Prostate gland (tissue), 2 donors: ENCODE measurements around the gene SAMD8. TPM values are rescaled to one million over a fixed set of nuclear protein-coding genes. Genes with fewer than 3 reads are reported as not detected.
A peak's percentile ranks its signal among the peaks of the same experiment; 100 is the strongest.

Experiments used
- DNase-seq: peaks from one replicate; pipeline ENCODE4 v3.0.0-alpha.2; 2019; ENCODE audit warnings: low spot score
- H3K27ac ChIP-seq, 2 donors: fragments of 200-600 bp; sonication (generic); 2 replicates each; pipeline ENCODE4 v1.5.1; 2017 to 2019
- H3K27me3 ChIP-seq: fragments of 200-600 bp; sonication (generic); replicated peaks from 2 replicates; pipeline ENCODE4 v1.5.1; 2019; ENCODE audit not compliant: insufficient read depth
- H3K36me3 ChIP-seq, 2 donors: fragments of 200-600 bp; sonication (generic); 1 replicate in 1 of 2; 2 replicates in 1 of 2; pipeline versions ENCODE4 v1.5.1 to v1.8.1; 2017 to 2019
- H3K4me1 ChIP-seq: fragments of 200-600 bp; sonication (generic); replicated peaks from 2 replicates; pipeline ENCODE4 v1.5.1; 2019
- H3K4me3 ChIP-seq, 2 donors: fragments of 200-600 bp; sonication (generic); 2 replicates each; pipeline ENCODE4 v1.5.1; 2017 to 2019
- H3K9me3 ChIP-seq: fragments of 200-600 bp; sonication (generic); 2 replicates; pipeline ENCODE4 v1.5.1; 2017
- CTCF ChIP-seq, 4 experiments: fragments of 200-600 bp in 2 of 4; fragments of 450-650 bp in 2 of 4; sonication (generic) in 2 of 4; IDR thresholded peaks; 1 replicate in 3 of 4; 2 replicates in 1 of 4; pipeline ENCODE4 v1.5.1; 2016 to 2019; ENCODE audit warnings: antibody characterized with exemption in 4 of 4, mild to moderate bottlenecking in 2 of 4, moderate library complexity in 2 of 4
- POLR2A ChIP-seq: fragments of 450-650 bp; IDR thresholded peaks from one replicate; pipeline ENCODE4 v1.6.1; 2016; ENCODE audit warnings: antibody characterized with exemption, mild to moderate bottlenecking
- POLR2AphosphoS5 ChIP-seq: sonication (generic); formaldehyde crosslinking; IDR thresholded peaks from one replicate; pipeline ENCODE4 v1.6.1; 2017; ENCODE audit warnings: antibody characterized with exemption
- WGBS: methylation state at CpG from one replicate; pipeline ENCODE4 v1.1.5; 2018; 5-methylcytosine and 5-hydroxymethylcytosine counted together
- intact Hi-C: fragments of 100-400 bp; cut with DNase I; formaldehyde crosslinking; loops from one replicate; pipeline ENCODE4 v1.14.2; 2022
- total RNA-seq, 2 donors: library from RNA; depleted of rRNA; stranded (reverse); fragments of >200 nt; gene quantifications; one replicate each; pipeline ENCODE4 v1.1.0, GENCODE V29; 2016

The SAMD8 gene
- total RNA-seq, 2 donors from 2014 or later = 18.8 to 41.5 TPM

GRCh38 chr10:75083972-75084833, 27.3 kb upstream of the SAMD8 start:
- TF ChIP-seq POLR2AphosphoS5 = peak; percentile 54
- no peak for TF ChIP-seq CTCF (IDR thresholded peaks at IDR 0.05)
- no peak for TF ChIP-seq POLR2A
- Histone ChIP-seq H3K27me3 (no peaks in the 10 kb centered on the region), H3K36me3 (no peaks in the 10 kb centered on the region), H3K27ac (peak overlapping the region in 1 of 2 donors; percentile 26), H3K9me3 (no peaks in the 10 kb centered on the region), H3K4me3 (no peak overlapping the region), H3K4me1 (peaks cover 10% of the 10 kb centered on the region)
- no peak for DNase-seq
- intact Hi-C loops = no loop called here
- 49% methylated on average over 10 of the region's 10 CpGs for WGBS

- peaks cover 10% of the 10 kb centered on the region for H3K4me1 ChIP-seq
- H3K36me3 ChIP-seq = no peaks in the 10 kb centered on the region
- H3K27ac ChIP-seq = no peak overlapping the region
- DNase-seq = no peak
- 94% methylated on average over 19 of the region's 19 CpGs for WGBS
- no peak overlapping the region for H3K4me3 ChIP-seq
- TF ChIP-seq POLR2A (no peak), POLR2AphosphoS5 (no peak), CTCF (IDR thresholded peaks at IDR 0.05) (no peak)
- intact Hi-C loops = no loop called here
- H3K27me3 ChIP-seq = no peaks in the 10 kb centered on the region
- no peaks in the 10 kb centered on the region for H3K9me3 ChIP-seq
Observed at GRCh38 chr10:75084834-75085384, 26.5 kb upstream of the SAMD8 start.

- no peak for DNase-seq
- WGBS = 82% methylated on average over 9 of the region's 9 CpGs
- Histone ChIP-seq H3K4me3 (no peak overlapping the region), H3K27me3 (no peaks in the 10 kb centered on the region), H3K27ac (no peak overlapping the region), H3K36me3 (no peaks in the 10 kb centered on the region), H3K4me1 (peaks cover 10% of the 10 kb centered on the region), H3K9me3 (no peaks in the 10 kb centered on the region)
- intact Hi-C loops = no loop called here
- TF ChIP-seq CTCF (IDR thresholded peaks at IDR 0.05) = no peak
- no peak for TF ChIP-seq POLR2AphosphoS5
- TF ChIP-seq POLR2A = no peak
Observed at GRCh38 chr10:75086278-75086934, 25.1 kb upstream of the SAMD8 start.

GRCh38 chr10:75088640-75089039, 22.8 kb upstream of the SAMD8 start:
- Histone ChIP-seq H3K27me3 (no peaks in the 10 kb centered on the region), H3K27ac (no peak overlapping the region), H3K4me1 (peaks cover 6% of the 10 kb centered on the region), H3K36me3 (no peaks in the 10 kb centered on the region), H3K4me3 (no peak overlapping the region), H3K9me3 (no peaks in the 10 kb centered on the region)
- 94% methylated on average over 2 of the region's 2 CpGs for WGBS
- DNase-seq = no peak
- TF ChIP-seq POLR2A (no peak), POLR2AphosphoS5 (no peak)
- intact Hi-C loops = no loop called here

GRCh38 chr10:75089634-75090033, 21.8 kb upstream of the SAMD8 start:
- H3K27ac ChIP-seq = no peak overlapping the region
- intact Hi-C loops = no loop called here
- no peak overlapping the region for H3K4me3 ChIP-seq
- DNase-seq = no peak
- no peaks in the 10 kb centered on the region for H3K36me3 ChIP-seq
- peaks cover 2% of the 10 kb centered on the region for H3K4me1 ChIP-seq
- WGBS = 96% methylated on average over 6 of the region's 6 CpGs
- no peak for TF ChIP-seq POLR2AphosphoS5
- no peak for TF ChIP-seq CTCF (IDR thresholded peaks at IDR 0.05)
- TF ChIP-seq POLR2A = no peak
- H3K27me3 ChIP-seq = no peaks in the 10 kb centered on the region
- no peaks in the 10 kb centered on the region for H3K9me3 ChIP-seq
